Measurements from ENCODE around the gene DIAPH1. TPM values are rescaled to one million over a fixed set of nuclear protein-coding genes. Genes with fewer than 3 reads are reported as not detected.
"Not testable (repeated sequence)": the region's sequence is repeated elsewhere in the genome, so short reads cannot be mapped to it uniquely, and the experiment has no call there.

Gene DIAPH1
- total RNA-seq, 2 experiments from 2014 or later: 214 to 220 TPM

- Mint-ChIP-seq H3K4me1 (peaks cover 38% of the 10 kb centered on the region), H3K27me3 (no peaks in the 10 kb centered on the region)
These were observed 15.9 kb upstream of the DIAPH1 start for GRCh38 chr5:141634720-141635119.

DNA sequence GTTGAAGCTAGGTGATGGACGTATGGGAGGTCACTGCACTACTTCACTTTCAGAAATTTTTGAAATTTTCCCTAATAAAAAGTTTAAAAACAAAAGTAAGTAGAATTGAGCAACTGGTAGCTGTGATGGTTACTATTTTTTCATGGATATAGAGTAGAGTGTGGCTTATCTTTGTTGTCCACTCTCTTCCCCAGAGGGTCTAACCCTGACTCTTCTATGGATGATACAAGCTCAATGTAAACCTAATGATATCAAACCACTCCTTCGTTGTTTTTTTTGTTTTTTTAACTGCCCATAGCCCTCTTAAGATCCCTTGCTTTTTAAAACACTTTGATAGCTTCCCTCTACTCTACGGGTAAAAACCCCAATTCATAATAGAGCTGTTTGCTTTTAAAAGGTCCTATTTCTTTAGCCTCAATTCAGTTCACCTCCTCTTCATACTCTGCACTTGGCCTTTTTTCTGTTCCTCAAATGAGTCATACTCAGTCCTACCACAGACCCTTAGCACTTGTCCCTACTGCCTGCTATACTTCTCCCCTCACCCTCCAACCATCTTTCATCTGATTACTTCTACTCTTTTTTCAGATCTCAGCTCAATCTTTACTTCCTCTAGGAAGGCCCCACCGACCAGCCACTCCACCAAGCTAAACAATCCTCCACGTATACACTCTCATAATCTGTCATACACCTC lies 15.2 kb upstream of the DIAPH1 start:
- H3K27me3 Mint-ChIP-seq: no peaks in the 10 kb centered on the region
- H3K27ac Mint-ChIP-seq: no peak overlapping the region
- H3K36me3 Mint-ChIP-seq: peaks cover 27% of the 10 kb centered on the region
- DNase-seq: no peak
- peaks cover 38% of the 10 kb centered on the region for H3K4me1 Mint-ChIP-seq
- no peak overlapping the region for H3K4me3 Mint-ChIP-seq
- H3K9me3 Mint-ChIP-seq: no peaks in the 10 kb centered on the region

More at GRCh38 chr5:141634720-141635119, 15.9 kb upstream of the DIAPH1 start:
- peak overlapping the region; percentile 97 for H3K4me3 Mint-ChIP-seq
- no peak overlapping the region for H3K27ac Mint-ChIP-seq
- H3K36me3 Mint-ChIP-seq: peaks cover 27% of the 10 kb centered on the region
- H3K9me3 Mint-ChIP-seq: no peaks in the 10 kb centered on the region
- DNase-seq: no peak

DNA sequence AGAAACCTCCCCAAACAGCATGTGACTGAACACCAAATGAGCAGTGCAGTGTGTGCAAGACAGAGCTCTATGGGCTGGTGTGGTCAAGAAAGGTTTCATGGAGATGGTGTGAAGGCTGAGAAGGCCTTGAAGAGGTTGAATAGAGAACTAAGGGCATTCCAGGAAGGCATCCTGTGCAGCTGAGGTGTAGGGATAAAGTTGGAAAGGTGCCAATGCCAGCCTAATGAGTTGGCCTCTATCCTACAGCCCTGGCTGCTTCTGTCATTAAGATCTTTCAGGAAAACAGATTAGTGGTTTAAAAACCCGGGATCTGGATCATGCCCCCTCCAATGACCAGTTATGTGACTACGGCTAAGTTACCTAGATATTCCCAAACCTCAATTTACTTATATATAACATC lies 13.8 kb upstream of the DIAPH1 start:
- Mint-ChIP-seq H3K27ac (no peak overlapping the region), H3K9me3 (no peaks in the 10 kb centered on the region), H3K27me3 (no peaks in the 10 kb centered on the region), H3K4me3 (no peak overlapping the region), H3K36me3 (peaks cover 17% of the 10 kb centered on the region), H3K4me1 (peaks cover 31% of the 10 kb centered on the region)
- no peak for DNase-seq

DNA sequence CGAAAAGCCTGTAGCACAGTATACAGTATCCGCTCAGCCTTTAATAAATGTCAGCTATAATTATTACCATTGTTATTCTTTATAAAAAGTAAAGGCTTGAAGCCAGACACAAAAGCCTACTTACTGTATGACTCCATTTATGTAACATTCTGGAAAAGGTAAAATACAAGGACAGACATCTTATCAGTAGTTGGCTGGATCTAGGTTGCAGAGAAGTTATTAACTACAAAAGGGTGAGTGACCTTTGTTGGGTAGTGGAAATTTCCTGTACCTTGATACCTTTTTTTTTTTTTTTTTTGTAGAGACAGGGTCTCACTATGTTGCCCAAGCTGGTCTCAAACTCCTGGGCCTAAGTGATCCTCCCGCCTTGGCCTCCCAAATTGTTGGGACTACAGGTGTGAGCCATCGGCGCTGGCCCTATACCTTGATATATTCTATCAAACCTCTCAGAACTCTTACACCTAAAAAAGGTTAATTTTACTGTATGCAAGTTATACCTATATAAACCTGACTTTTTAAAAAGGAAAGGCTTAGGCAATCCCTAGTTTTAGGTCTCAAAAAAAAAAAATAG lies 11.9 kb upstream of the DIAPH1 start:
- Mint-ChIP-seq H3K27ac (no peak overlapping the region), H3K27me3 (no peaks in the 10 kb centered on the region), H3K4me3 (no peak overlapping the region), H3K4me1 (peaks cover 25% of the 10 kb centered on the region), H3K9me3 (no peaks in the 10 kb centered on the region), H3K36me3 (peaks cover 17% of the 10 kb centered on the region)
- DNase-seq: no peak

GRCh38 chr5:141628175-141628788 lies 9.5 kb upstream of the DIAPH1 start:
- Mint-ChIP-seq H3K9me3 (no peaks in the 10 kb centered on the region), H3K36me3 (peaks cover 16% of the 10 kb centered on the region), H3K4me1 (peaks cover 15% of the 10 kb centered on the region), H3K27ac (no peak overlapping the region), H3K4me3 (no peak overlapping the region), H3K27me3 (no peaks in the 10 kb centered on the region)
- no peak for DNase-seq

GRCh38 chr5:141623611-141624010 lies 4.8 kb upstream of the DIAPH1 start:
- DNase-seq: no peak
- no peaks in the 10 kb centered on the region for H3K9me3 Mint-ChIP-seq
- peaks cover 28% of the 10 kb centered on the region for H3K36me3 Mint-ChIP-seq
- no peak overlapping the region for H3K4me3 Mint-ChIP-seq
- peak overlapping the region; percentile 77 for H3K27ac Mint-ChIP-seq
- H3K4me1 Mint-ChIP-seq: peaks cover 25% of the 10 kb centered on the region
- no peaks in the 10 kb centered on the region for H3K27me3 Mint-ChIP-seq

- no peaks in the 10 kb centered on the region for H3K9me3 Mint-ChIP-seq
- peak overlapping the region; percentile 22 for H3K4me3 Mint-ChIP-seq
- H3K27ac Mint-ChIP-seq: peak overlapping the region; percentile 77
- no peak for DNase-seq
- H3K36me3 Mint-ChIP-seq: peaks cover 30% of the 10 kb centered on the region
- H3K27me3 Mint-ChIP-seq: no peaks in the 10 kb centered on the region
- peaks cover 25% of the 10 kb centered on the region for H3K4me1 Mint-ChIP-seq
These were observed 4.4 kb upstream of the DIAPH1 start for GRCh38 chr5:141623186-141623585.

DNA sequence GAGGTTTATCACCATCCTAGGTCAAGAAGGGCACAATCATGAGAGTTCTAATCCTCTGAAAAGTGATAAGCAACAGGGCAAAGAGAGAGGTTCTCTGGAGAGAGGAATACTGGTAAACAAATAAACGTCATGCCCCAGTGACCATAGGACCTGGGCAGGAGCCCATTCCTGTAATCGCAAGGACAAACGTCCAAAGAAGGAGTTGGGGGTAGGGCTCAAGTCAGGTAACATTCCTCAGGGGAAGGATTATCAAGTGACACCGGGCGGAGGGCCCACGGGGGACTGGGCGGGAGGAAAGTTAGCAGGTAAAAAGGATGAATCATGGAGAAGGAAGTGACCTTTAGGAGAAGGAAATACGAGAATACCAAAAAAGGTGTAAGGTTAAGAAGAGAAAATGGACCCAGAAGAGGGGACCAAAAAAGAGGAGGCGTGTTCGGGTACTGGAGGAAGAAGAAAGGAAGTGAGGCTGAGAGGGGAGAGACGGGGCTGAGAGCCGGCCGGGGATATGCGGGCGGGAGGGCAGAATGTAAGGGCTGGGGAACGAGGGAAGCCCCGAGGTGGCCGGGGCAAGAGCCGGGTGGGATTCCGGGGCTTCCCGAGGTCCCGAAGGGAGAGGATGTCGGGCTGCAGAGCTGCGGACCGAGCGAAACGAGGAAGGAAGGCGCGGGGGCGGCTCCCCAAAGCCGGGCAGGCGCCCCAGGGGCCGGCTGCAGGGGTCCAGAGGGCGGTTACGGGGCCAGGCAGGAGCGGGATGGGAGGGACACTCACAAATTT lies 583 bp downstream of the DIAPH1 start:
- Mint-ChIP-seq H3K36me3 (peaks cover 52% of the 10 kb centered on the region), H3K27me3 (no peaks in the 10 kb centered on the region), H3K27ac (peak overlapping the region; percentile 97), H3K4me1 (peaks cover 50% of the 10 kb centered on the region), H3K9me3 (peaks cover 2% of the 10 kb centered on the region), H3K4me3 (peak overlapping the region; percentile 97)
- peak; percentile 62 for DNase-seq

DNA sequence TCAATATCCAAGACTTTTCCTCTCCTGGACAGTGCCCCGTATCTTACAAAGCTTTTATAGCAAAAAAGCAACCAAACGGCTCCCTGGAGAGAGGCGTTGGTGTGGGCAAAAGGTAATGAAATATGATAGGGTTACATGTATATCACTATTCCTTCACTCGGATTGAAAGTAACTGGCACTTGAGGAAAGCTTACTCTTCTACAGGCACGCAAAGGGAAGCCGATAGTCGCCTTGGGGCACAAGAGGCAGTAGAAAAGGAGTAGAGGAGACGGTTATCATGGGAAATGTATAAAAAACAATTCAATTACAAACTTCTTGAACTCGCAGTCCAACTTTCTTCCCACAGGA lies 1.1 kb downstream of the DIAPH1 start:
- Mint-ChIP-seq H3K27me3 (no peaks in the 10 kb centered on the region), H3K4me1 (peaks cover 50% of the 10 kb centered on the region), H3K27ac (peak overlapping the region; percentile 97), H3K9me3 (peaks cover 2% of the 10 kb centered on the region), H3K36me3 (peaks cover 51% of the 10 kb centered on the region), H3K4me3 (peak overlapping the region; percentile 97)
- DNase-seq: no peak

DNA sequence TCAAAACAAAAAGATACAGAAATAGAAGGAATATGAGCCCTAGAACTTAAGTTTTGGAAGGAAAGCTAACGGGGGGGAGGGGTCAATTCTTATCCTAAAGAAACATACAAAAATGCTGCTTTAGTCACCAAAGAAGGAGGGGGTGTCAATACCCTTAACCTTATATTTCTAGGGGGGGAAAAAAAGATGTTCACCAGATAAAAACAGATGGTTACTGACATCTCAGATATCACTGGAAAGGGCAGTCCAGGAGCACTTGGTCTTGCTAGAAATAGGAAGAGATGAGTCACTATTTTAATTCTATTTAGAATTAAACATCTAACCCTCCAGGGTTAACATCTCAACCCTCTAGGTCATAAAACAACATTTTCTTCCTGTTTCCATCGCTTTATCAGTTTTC lies 1.7 kb downstream of the DIAPH1 start:
- Mint-ChIP-seq H3K36me3 (peaks cover 54% of the 10 kb centered on the region), H3K27ac (peak overlapping the region; percentile 97), H3K4me1 (peaks cover 54% of the 10 kb centered on the region), H3K27me3 (no peaks in the 10 kb centered on the region), H3K9me3 (peaks cover 2% of the 10 kb centered on the region), H3K4me3 (peak overlapping the region; percentile 97)
- DNase-seq: no peak

- peak overlapping the region; percentile 97 for H3K27ac Mint-ChIP-seq
- H3K4me3 Mint-ChIP-seq: peak overlapping the region; percentile 97
- peaks cover 2% of the 10 kb centered on the region for H3K9me3 Mint-ChIP-seq
- H3K4me1 Mint-ChIP-seq: peaks cover 57% of the 10 kb centered on the region
- no peak for DNase-seq
- H3K27me3 Mint-ChIP-seq: no peaks in the 10 kb centered on the region
- H3K36me3 Mint-ChIP-seq: peaks cover 52% of the 10 kb centered on the region
These were observed 2.6 kb downstream of the DIAPH1 start for GRCh38 chr5:141615991-141616720.

- Mint-ChIP-seq H3K27me3 (no peaks in the 10 kb centered on the region), H3K36me3 (peaks cover 61% of the 10 kb centered on the region), H3K4me1 (peaks cover 67% of the 10 kb centered on the region), H3K4me3 (peak overlapping the region; percentile 35), H3K27ac (peak overlapping the region; percentile 59), H3K9me3 (peaks cover 3% of the 10 kb centered on the region)
- no peak for DNase-seq
These were observed 5.5 kb downstream of the DIAPH1 start for GRCh38 chr5:141613344-141613743.

GRCh38 chr5:141611289-141611688 lies 7.5 kb downstream of the DIAPH1 start:
- Mint-ChIP-seq H3K36me3 (peaks cover 47% of the 10 kb centered on the region), H3K27ac (peak overlapping the region; percentile 28), H3K27me3 (no peaks in the 10 kb centered on the region), H3K4me3 (no peak overlapping the region), H3K4me1 (peaks cover 75% of the 10 kb centered on the region), H3K9me3 (peaks cover 2% of the 10 kb centered on the region)
- no peak for DNase-seq

DNA sequence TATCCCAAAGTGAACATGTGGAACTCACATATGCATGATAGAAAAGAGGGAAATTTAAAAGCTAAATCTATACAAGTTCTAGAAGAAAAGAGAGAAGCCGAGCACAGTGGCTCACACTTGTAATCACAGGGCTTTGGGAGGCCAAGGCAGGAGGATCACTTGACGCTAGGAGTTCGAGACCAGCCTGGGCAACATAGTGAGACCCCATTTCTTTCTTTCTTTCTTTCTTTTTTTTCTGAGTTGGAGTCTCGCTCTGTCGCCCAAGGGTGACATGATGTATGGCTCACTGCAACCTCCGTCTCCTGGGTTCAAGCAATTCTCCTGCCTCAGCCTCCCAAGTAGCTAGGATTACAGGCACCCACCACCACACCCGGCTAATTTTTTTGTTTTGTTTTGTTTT lies 8.9 kb downstream of the DIAPH1 start:
- H3K27me3 Mint-ChIP-seq: not testable (repeated sequence)

More for the DNA sequence above, 8.9 kb downstream of the DIAPH1 start:
- peak overlapping the region; percentile 54 for H3K27ac Mint-ChIP-seq
- H3K36me3 Mint-ChIP-seq: peaks cover 42% of the 10 kb centered on the region
- H3K4me3 Mint-ChIP-seq, DNase-seq, H3K9me3 Mint-ChIP-seq: not testable (repeated sequence)
- peaks cover 77% of the 10 kb centered on the region for H3K4me1 Mint-ChIP-seq
